Breast epithelium (tissue), 3 donors: ENCODE data around the gene PCIF1.

ENCODE experiments used
- CTCF ChIP-seq, 3 donors: fragments of 450-650 bp; IDR thresholded peaks; one replicate each; pipeline ENCODE4 v1.5.1; 2016 to 2017; ENCODE audit warnings: antibody characterized with exemption in 3 of 3, mild to moderate bottlenecking in 3 of 3, moderate library complexity in 3 of 3
- POLR2AphosphoS5 ChIP-seq, 3 donors: sonication (generic); formaldehyde crosslinking; IDR thresholded peaks; one replicate each; pipeline ENCODE4 v1.6.1; 2017; ENCODE audit warnings: antibody characterized with exemption in 3 of 3

- TF ChIP-seq CTCF (IDR thresholded peaks at IDR 0.05): no peak
- TF ChIP-seq POLR2AphosphoS5 (IDR thresholded peaks at IDR 0.05): no peak
Observed at GRCh38 chr20:45909336-45909808, 25.1 kb upstream of the PCIF1 start.
